Left ventricle myocardium inferior (tissue), 1 donor: ENCODE data around the gene RABEP1. TPM values are rescaled to one million over a fixed set of nuclear protein-coding genes. Genes with fewer than 3 reads are reported as not detected.
"Not testable (repeated sequence)": the region's sequence is repeated elsewhere in the genome, so short reads cannot be mapped to it uniquely, and the experiment has no call there.

Source experiments
- DNase-seq: peaks from one replicate; pipeline ENCODE4 v3.0.0-alpha.2; 2020
- H3K27ac ChIP-seq: fragments of 200-600 bp; replicated peaks from 2 replicates; pipeline ENCODE4 v1.8.0; 2021
- H3K27me3 ChIP-seq: fragments of 200-600 bp; 2 replicates; pipeline ENCODE4 v1.8.0; 2021; ENCODE audit warnings: low read depth
- H3K36me3 ChIP-seq: fragments of 200-600 bp; 2 replicates; pipeline ENCODE4 v1.8.0; 2021
- H3K4me1 ChIP-seq: fragments of 200-600 bp; 2 replicates; pipeline ENCODE4 v1.8.0; 2021
- H3K4me3 ChIP-seq: fragments of 200-600 bp; 2 replicates; pipeline ENCODE4 v1.8.0; 2021; ENCODE audit warnings: mild to moderate bottlenecking, moderate library complexity
- H3K9me3 ChIP-seq: fragments of 200-600 bp; replicated peaks from 2 replicates; pipeline ENCODE4 v1.8.0; 2021
- intact Hi-C: fragments of 100-400 bp; cut with micrococcal nuclease; formaldehyde crosslinking; loops from one replicate; pipeline ENCODE4 v1.11.0; 2022
- total RNA-seq: library from RNA; stranded (reverse); fragmentation: NEBNext Ultra II Directional; extraction: Animal tissue kit (Norgen Biotek cat#: 25700); gene quantifications from one replicate; pipeline ENCODE4 v1.2.1, GENCODE V29; 2021
- TF ChIP-seq, protein P1 (sequence below): fragments of 200-600 bp; IDR thresholded peaks from 2 replicates; pipeline ENCODE4 v1.8.0; 2021; ENCODE audit warnings: antibody characterized with exemption, mild to moderate bottlenecking, borderline replicate concordance
- donor health status: DM: no; HTN: yes; CAD: no; lungs with severe emphysema.

The RABEP1 gene
- total RNA-seq, 1 donor from 2014 or later = 60.6 TPM

DNA sequence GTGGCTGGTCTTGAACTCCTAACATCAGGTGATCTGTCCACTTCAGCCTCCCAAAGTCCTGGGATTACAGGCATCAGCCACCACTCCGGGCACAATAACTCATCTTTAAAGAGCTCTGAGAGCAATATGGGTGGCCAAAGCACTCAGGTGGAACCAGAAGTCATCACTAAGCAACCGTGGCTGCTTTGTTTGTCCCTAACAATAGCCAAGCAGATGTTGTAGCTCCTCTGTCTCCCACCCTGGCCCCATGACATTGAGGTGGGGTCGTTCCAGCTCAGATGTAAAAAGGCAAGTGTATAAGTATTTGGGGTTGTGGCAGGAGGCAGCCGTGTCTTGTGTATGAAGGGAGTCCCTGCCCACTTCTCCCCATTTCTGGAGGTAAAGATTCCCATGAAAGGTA is 43.8 kb upstream of the RABEP1 start:
- intact Hi-C loops = no loop called here
- H3K27me3 ChIP-seq = no peaks in the 10 kb centered on the region

GRCh38 chr17:5239769-5240168 is 42.3 kb upstream of the RABEP1 start:
- intact Hi-C loops = not testable (repeated sequence)

More for the DNA sequence above, 43.8 kb upstream of the RABEP1 start:
- no peaks in the 10 kb centered on the region for H3K9me3 ChIP-seq
- H3K36me3 ChIP-seq = peaks cover 9% of the 10 kb centered on the region
- H3K27ac ChIP-seq = no peak overlapping the region
- DNase-seq = no peak
- H3K4me3 ChIP-seq = no peak overlapping the region
- H3K4me1 ChIP-seq = peaks cover 17% of the 10 kb centered on the region
- TF ChIP-seq, protein P1, sequence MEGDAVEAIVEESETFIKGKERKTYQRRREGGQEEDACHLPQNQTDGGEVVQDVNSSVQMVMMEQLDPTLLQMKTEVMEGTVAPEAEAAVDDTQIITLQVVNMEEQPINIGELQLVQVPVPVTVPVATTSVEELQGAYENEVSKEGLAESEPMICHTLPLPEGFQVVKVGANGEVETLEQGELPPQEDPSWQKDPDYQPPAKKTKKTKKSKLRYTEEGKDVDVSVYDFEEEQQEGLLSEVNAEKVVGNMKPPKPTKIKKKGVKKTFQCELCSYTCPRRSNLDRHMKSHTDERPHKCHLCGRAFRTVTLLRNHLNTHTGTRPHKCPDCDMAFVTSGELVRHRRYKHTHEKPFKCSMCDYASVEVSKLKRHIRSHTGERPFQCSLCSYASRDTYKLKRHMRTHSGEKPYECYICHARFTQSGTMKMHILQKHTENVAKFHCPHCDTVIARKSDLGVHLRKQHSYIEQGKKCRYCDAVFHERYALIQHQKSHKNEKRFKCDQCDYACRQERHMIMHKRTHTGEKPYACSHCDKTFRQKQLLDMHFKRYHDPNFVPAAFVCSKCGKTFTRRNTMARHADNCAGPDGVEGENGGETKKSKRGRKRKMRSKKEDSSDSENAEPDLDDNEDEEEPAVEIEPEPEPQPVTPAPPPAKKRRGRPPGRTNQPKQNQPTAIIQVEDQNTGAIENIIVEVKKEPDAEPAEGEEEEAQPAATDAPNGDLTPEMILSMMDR = no peak

DNA sequence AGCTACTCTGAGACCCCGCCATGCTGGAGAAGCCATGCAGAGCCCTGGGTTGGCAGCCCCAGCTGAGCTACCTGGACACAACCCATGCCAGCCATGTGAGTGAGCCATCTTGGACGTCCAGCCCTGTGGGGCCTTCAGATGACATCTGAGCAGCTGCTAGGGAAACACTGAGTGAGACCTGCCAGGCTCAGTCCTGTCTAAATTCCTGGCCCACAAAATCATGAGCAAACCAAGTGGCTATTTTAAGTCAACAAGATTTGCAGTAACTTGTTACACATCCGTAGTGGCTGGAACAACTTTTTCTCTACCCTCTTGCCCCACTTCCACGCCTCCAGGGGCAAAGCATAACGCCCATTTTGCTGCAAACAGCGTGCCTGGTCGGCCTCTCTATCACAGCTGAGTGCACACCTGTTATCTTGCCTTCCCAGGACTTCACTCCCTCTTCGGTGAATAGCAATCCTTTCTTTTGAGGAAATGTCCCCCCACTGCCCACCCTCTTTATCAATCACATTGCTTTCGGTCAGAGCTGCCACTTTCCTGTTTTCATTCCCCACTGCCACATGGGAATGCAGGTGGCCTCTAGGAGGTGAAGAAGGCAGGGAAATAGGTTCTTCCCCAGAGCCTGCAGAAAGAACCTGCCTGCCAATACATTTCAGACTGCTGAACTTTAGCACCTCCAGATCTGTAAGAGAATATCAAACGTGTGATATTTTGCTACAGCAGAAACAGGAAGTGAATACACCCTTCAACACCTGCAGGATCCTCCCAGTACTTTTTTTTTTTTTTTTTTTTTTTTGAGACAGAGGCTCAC is 40.0 kb upstream of the RABEP1 start:
- H3K27me3 ChIP-seq = no peaks in the 10 kb centered on the region
- no peaks in the 10 kb centered on the region for H3K36me3 ChIP-seq
- no peaks in the 10 kb centered on the region for H3K9me3 ChIP-seq
- H3K4me1 ChIP-seq = peaks cover 20% of the 10 kb centered on the region
- TF ChIP-seq, protein P1 = no peak
- no peak for DNase-seq
- peak overlapping the region; percentile 43 for H3K27ac ChIP-seq
- intact Hi-C loops = no loop called here
- H3K4me3 ChIP-seq = no peak overlapping the region

More at GRCh38 chr17:5239769-5240168, 42.3 kb upstream of the RABEP1 start:
- not testable (repeated sequence) for H3K27ac ChIP-seq, H3K27me3 ChIP-seq, H3K4me3 ChIP-seq, H3K9me3 ChIP-seq, DNase-seq, H3K36me3 ChIP-seq
- H3K4me1 ChIP-seq = peaks cover 20% of the 10 kb centered on the region

GRCh38 chr17:5247621-5248020 is 34.5 kb upstream of the RABEP1 start:
- H3K4me1 ChIP-seq = peaks cover 10% of the 10 kb centered on the region
- no peaks in the 10 kb centered on the region for H3K27me3 ChIP-seq
- no peaks in the 10 kb centered on the region for H3K9me3 ChIP-seq
- no peak overlapping the region for H3K27ac ChIP-seq
- no peak overlapping the region for H3K4me3 ChIP-seq
- TF ChIP-seq, protein P1 = no peak
- no peaks in the 10 kb centered on the region for H3K36me3 ChIP-seq
- intact Hi-C loops = no loop called here
- DNase-seq = no peak

GRCh38 chr17:5248821-5249479 is 33.1 kb upstream of the RABEP1 start:
- DNase-seq = no peak
- H3K36me3 ChIP-seq = no peaks in the 10 kb centered on the region
- H3K27me3 ChIP-seq = no peaks in the 10 kb centered on the region
- TF ChIP-seq, protein P1 = no peak
- H3K9me3 ChIP-seq = no peaks in the 10 kb centered on the region
- intact Hi-C loops = no loop called here
- H3K4me1 ChIP-seq = no peaks in the 10 kb centered on the region
- H3K4me3 ChIP-seq = no peak overlapping the region
- no peak overlapping the region for H3K27ac ChIP-seq

DNA sequence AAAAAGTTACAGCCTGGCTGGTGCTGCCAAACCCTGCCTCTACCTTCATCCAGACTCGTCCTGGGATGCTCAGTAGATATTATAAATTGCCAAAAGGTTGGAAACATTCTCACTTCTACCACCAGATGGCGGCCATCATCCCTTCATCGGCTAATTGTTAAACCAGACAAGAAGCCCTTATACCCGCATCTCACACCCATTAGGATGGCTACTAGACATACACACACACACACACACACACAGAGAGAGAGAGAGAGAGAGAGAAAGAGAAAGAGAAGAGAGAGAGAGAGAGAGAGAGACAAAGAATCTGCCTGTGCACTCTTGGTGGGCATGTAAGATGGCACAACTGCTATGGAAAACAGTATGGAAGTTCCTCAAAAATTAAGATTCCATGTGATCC is 32.5 kb upstream of the RABEP1 start:
- TF ChIP-seq, protein P1 = peak; percentile 72
- no peaks in the 10 kb centered on the region for H3K27me3 ChIP-seq
- H3K36me3 ChIP-seq = no peaks in the 10 kb centered on the region
- intact Hi-C loops = no loop called here
- no peaks in the 10 kb centered on the region for H3K9me3 ChIP-seq
- no peak overlapping the region for H3K27ac ChIP-seq
- H3K4me3 ChIP-seq = no peak overlapping the region
- H3K4me1 ChIP-seq = no peaks in the 10 kb centered on the region
- DNase-seq = no peak
